HepG2 (cell line): ENCODE data around the gene NUDT22. TPM values are rescaled to one million over a fixed set of nuclear protein-coding genes. Genes with fewer than 3 reads are reported as not detected.

Experiments
- ATAC-seq: fragments of 200-7000 bp; cut with Tn5 transposase; 3 replicates; pipeline ENCODE4 v1.9.1; 2020; ENCODE audit warnings: mild to moderate bottlenecking, moderate library complexity
- BruUV-seq: library from RNA; stranded (reverse); fragments of 400-500 nt; replicated peaks from 2 replicates; lab custom pipeline; 2021; lab: Mats Ljungman, UMichigan
- CTCF ChIA-PET: fragments of 300-600 bp; formaldehyde crosslinking; extraction: SDS; loops from one replicate; lab custom pipeline; 2021; ENCODE audit warnings: low total read pairs, inconsistent platforms, low intra/inter-chr PET ratio; lab: Yijun Ruan, JAX
- POLR2A ChIA-PET: fragments of 350-600 bp; sonication (Branson Sonifier 250); formaldehyde crosslinking; loops from one replicate; lab custom pipeline; 2020; ENCODE audit warnings: antibody characterized with exemption, inconsistent platforms; lab: Yijun Ruan, JAX
- DNase-seq: peaks from one replicate; pipeline ENCODE4 v3.0.0-alpha.2; 2015; ENCODE audit warnings: low spot score
- FAIRE-seq: peaks from 3 replicates; lab custom pipeline; 2011; peaks lifted over from hg19 to GRCh38; lab: Jason Lieb, UNC
- H2AFZ ChIP-seq: one replicate; pipeline ENCODE4 v1.6.1; 2011; ENCODE audit warnings: low read length, inconsistent platforms
- H3K27ac ChIP-seq: fragments of 300-600 bp; 3 replicates; pipeline ENCODE4 v1.8.0; 2011; ENCODE audit warnings: mixed run types, mild to moderate bottlenecking, mixed read lengths, low read length, inconsistent platforms; ENCODE audit not compliant: insufficient read depth; ENCODE audit errors: extremely low read length
- H3K27me3 ChIP-seq, 2 experiments: fragments of 200-600 bp in 1 of 2; 2 replicates in 1 of 2; 3 replicates in 1 of 2; pipeline versions ENCODE4 v1.6.0 to v1.8.0; 2011; ENCODE audit warnings: low read length in 2 of 2, mild to moderate bottlenecking in 2 of 2, moderate library complexity in 2 of 2, inconsistent platforms in 1 of 2; ENCODE audit not compliant: insufficient read depth in 2 of 2, control insufficient read depth in 1 of 2
- H3K36me3 ChIP-seq, 2 experiments: fragments of 200-600 bp in 1 of 2; replicated peaks in 1 of 2; 2 replicates in 1 of 2; 3 replicates in 1 of 2; pipeline versions ENCODE4 v1.5.1 to v1.8.0; 2011; ENCODE audit warnings: low read length in 2 of 2, inconsistent platforms in 1 of 2; ENCODE audit not compliant: insufficient read depth in 2 of 2, control insufficient read depth in 1 of 2
- H3K4me1 ChIP-seq: 2 replicates; pipeline ENCODE4 v1.5.1; 2012; ENCODE audit warnings: low read length, inconsistent platforms; ENCODE audit not compliant: insufficient read depth
- H3K4me2 ChIP-seq: 2 replicates; pipeline ENCODE4 v1.6.0; 2011; ENCODE audit warnings: low read depth, low read length, inconsistent platforms
- H3K4me3 ChIP-seq, 3 experiments: fragments of 200-600 bp in 1 of 3; sonication (generic), shearing (Covaris generic) in 1 of 3; replicated peaks in 1 of 3; 2 replicates each; pipeline ENCODE4 v1.5.1; 2011 to 2016; ENCODE audit warnings: low read length in 3 of 3, inconsistent platforms in 2 of 3, low read depth in 2 of 3, mild to moderate bottlenecking in 2 of 3, control low read depth in 1 of 3, mixed read lengths in 1 of 3; ENCODE audit not compliant: insufficient read depth in 1 of 3
- H3K79me2 ChIP-seq: one replicate; pipeline ENCODE4 v1.6.1; 2011; ENCODE audit warnings: low read length, inconsistent platforms; ENCODE audit not compliant: insufficient read depth
- H3K9ac ChIP-seq: 2 replicates; pipeline ENCODE4 v1.6.0; 2011; ENCODE audit warnings: mild to moderate bottlenecking, low read depth, low read length, inconsistent platforms; ENCODE audit not compliant: insufficient read depth
- H3K9me3 ChIP-seq: 2 replicates; pipeline ENCODE4 v1.5.1; 2012; ENCODE audit warnings: mild to moderate bottlenecking, low read length
- H4K20me1 ChIP-seq: 2 replicates; pipeline ENCODE4 v1.6.0; 2011; ENCODE audit warnings: inconsistent platforms, mild to moderate bottlenecking, low read length, moderate library complexity; ENCODE audit not compliant: insufficient read depth
- E2F2 ChIP-seq: sonication (generic); formaldehyde crosslinking; IDR thresholded peaks from 2 replicates; pipeline ENCODE4 v1.4.0; 2020; ENCODE audit warnings: missing genetic modification reagents, borderline replicate concordance
- FOXK2 ChIP-seq: fragments of 450-650 bp; IDR thresholded peaks from 2 replicates; pipeline ENCODE4 v1.6.1; 2016
- HNRNPLL ChIP-seq: fragments of 200-400 bp; formaldehyde crosslinking; IDR thresholded peaks from 2 replicates; pipeline ENCODE4 v1.6.1; 2017; ENCODE audit warnings: mild to moderate bottlenecking, low read depth, low read length; ENCODE audit not compliant: poor library complexity, severe bottlenecking
- MAFK ChIP-seq, 2 experiments: IDR thresholded peaks in 1 of 2; conservative IDR thresholded peaks in 1 of 2; 2 replicates each; pipeline ENCODE4 v1.6.1; 2011; ENCODE audit warnings: improper control_type of control experiment in 2 of 2, low read length in 2 of 2
- RBFOX2 ChIP-seq: fragments of 200-400 bp; formaldehyde crosslinking; IDR thresholded peaks from 2 replicates; pipeline ENCODE4 v1.6.1; 2017; ENCODE audit warnings: low read depth, mild to moderate bottlenecking, low read length
- SP5 ChIP-seq: IDR thresholded peaks from 2 replicates; pipeline ENCODE4 v1.6.1; 2016; ENCODE audit warnings: low read depth, borderline replicate concordance
- ZFP36L2 ChIP-seq: sonication (generic); formaldehyde crosslinking; IDR thresholded peaks from 2 replicates; pipeline ENCODE4 v1.4.0; 2020; ENCODE audit warnings: missing genetic modification reagents
- WGBS: methylation state at CpG from one replicate; pipeline ENCODE4 v1.1.6; 2017; ENCODE audit warnings: low lambda C conversion rate; 5-methylcytosine and 5-hydroxymethylcytosine counted together
- in situ Hi-C: cut with HindIII; loops from 2 replicates; pipeline ENCODE4 v1.10.0; 2017; ENCODE audit warnings: low pct_unique_long_range_greater_than_20kb; ENCODE audit not compliant: extremely low pct_ligation_motif_present
- intact Hi-C: fragments of 100-400 bp; cut with micrococcal nuclease; formaldehyde crosslinking; loops from one replicate; pipeline ENCODE4 v1.10.0; 2022; ENCODE audit not compliant: unreplicated experiment
- polyA plus RNA-seq, 8 experiments: library from polyadenylated mRNA; depleted of rRNA in 3 of 8; stranded (reverse) in 7 of 8; unstranded in 1 of 8; fragments of >200 nt; fragmentation: Illumina TruSeq in 4 of 8; extraction: Trizol in 4 of 8; gene quantifications; 2 replicates each; pipeline versions ENCODE4 v1.2.1 to v1.2.3, GENCODE V29; 2011 to 2016; ENCODE audit warnings: low read depth in 4 of 8, missing spikeins in 1 of 8, mixed read lengths in 1 of 8; ENCODE audit not compliant: insufficient read depth in 1 of 8
- total RNA-seq, 5 experiments: library from RNA; depleted of rRNA; stranded (reverse); fragments of >200 nt; fragmentation: Illumina TruSeq; extraction: Trizol; gene quantifications; 2 replicates each; pipeline ENCODE4 v1.2.3, GENCODE V29; 2016; ENCODE audit warnings: low read depth in 1 of 5

Gene NUDT22
- total and polyA plus RNA-seq, 2 of the 13 experiments (the other 11 are each of a cell fraction or from before 2014, with no cell fraction given): 33.5 to 39.8 TPM

GRCh38 chr11:64276653-64277431 lies 50.8 kb downstream of the NUDT22 start:
- H3K36me3 ChIP-seq: peaks cover 2 to 7% of the 10 kb centered on the region in 2 experiments; a peak in 1 of 5 replicates
- intact Hi-C loops: no loop called here
- H3K27ac ChIP-seq: no peak overlapping the region
- peaks cover 9% of the 10 kb centered on the region for H3K79me2 ChIP-seq
- peaks cover 22% of the 10 kb centered on the region for H3K4me1 ChIP-seq
- no peaks in the 10 kb centered on the region for H3K9me3 ChIP-seq
- H3K9ac ChIP-seq: no peak overlapping the region
- H2AFZ ChIP-seq: no peak overlapping the region
- no peak for FAIRE-seq
- 98% methylated on average over 5 of the region's 17 CpGs for WGBS
- TF ChIP-seq SP5 (CRISPR knock-in tag) (no peak), ZFP36L2 (CRISPR knock-in tag) (no peak), MAFK (conservative IDR thresholded peaks at IDR 0.05 in 1 of 2, IDR thresholded peaks at IDR 0.05 in 1 of 2; ENCODE audit: low read length in 2 of 2) (no peak), RBFOX2 (0 out of 2 replicates have a peak, but pooled peaks have one; percentile 36), HNRNPLL (peak; percentile 6), E2F2 (CRISPR knock-in tag) (no peak), FOXK2 (no peak)
- no peak overlapping the region for H3K4me3 ChIP-seq
- no peak for ATAC-seq
- in situ Hi-C loops: no loop called here
- BruUV-seq: no TSS peak
- ChIA-PET CTCF (no interaction called here), POLR2A (no interaction called here)
- H3K4me2 ChIP-seq: no peak overlapping the region
- no peaks in the 10 kb centered on the region for H3K27me3 ChIP-seq
- no peak for DNase-seq
- H4K20me1 ChIP-seq: no peaks in the 10 kb centered on the region
